Lower leg skin (tissue), 3 donors: ENCODE measurements around the gene VWA8.
"Not testable (repeated sequence)": the region's sequence is repeated elsewhere in the genome, so short reads cannot be mapped to it uniquely, and the experiment has no call there.

Source experiments
- POLR2A ChIP-seq, 2 donors: fragments of 450-650 bp; IDR thresholded peaks; one replicate each; pipeline ENCODE4 v1.6.1; 2016 to 2017; ENCODE audit warnings: antibody characterized with exemption in 2 of 2, mild to moderate bottlenecking in 1 of 2, moderate library complexity in 1 of 2
- TF ChIP-seq, protein P1 (sequence below), 3 donors: fragments of 450-650 bp; IDR thresholded peaks; one replicate each; pipeline ENCODE4 v1.5.1; 2016; ENCODE audit warnings: antibody characterized with exemption in 3 of 3, mild to moderate bottlenecking in 3 of 3, moderate library complexity in 2 of 3

GRCh38 chr13:41571817-41572340 lies 389.0 kb downstream of the VWA8 start:
- TF ChIP-seq, protein P1, sequence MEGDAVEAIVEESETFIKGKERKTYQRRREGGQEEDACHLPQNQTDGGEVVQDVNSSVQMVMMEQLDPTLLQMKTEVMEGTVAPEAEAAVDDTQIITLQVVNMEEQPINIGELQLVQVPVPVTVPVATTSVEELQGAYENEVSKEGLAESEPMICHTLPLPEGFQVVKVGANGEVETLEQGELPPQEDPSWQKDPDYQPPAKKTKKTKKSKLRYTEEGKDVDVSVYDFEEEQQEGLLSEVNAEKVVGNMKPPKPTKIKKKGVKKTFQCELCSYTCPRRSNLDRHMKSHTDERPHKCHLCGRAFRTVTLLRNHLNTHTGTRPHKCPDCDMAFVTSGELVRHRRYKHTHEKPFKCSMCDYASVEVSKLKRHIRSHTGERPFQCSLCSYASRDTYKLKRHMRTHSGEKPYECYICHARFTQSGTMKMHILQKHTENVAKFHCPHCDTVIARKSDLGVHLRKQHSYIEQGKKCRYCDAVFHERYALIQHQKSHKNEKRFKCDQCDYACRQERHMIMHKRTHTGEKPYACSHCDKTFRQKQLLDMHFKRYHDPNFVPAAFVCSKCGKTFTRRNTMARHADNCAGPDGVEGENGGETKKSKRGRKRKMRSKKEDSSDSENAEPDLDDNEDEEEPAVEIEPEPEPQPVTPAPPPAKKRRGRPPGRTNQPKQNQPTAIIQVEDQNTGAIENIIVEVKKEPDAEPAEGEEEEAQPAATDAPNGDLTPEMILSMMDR (IDR thresholded peaks at IDR 0.05), result not testable (repeated sequence)
- not testable (repeated sequence) for TF ChIP-seq POLR2A (IDR thresholded peaks at IDR 0.05)
